OCI-LY1 (cell line): Measurements from ENCODE around the gene TFF3.

Experiments used
- CTCF ChIP-seq: fragments of 200-600 bp; sonication (generic), shearing (Covaris generic); IDR thresholded peaks from 2 replicates; pipeline ENCODE4 v1.5.1; 2017; ENCODE audit warnings: mild to moderate bottlenecking, antibody characterized with exemption, low read length, moderate library complexity, mixed read lengths
- EZH2 ChIP-seq: fragments of 200-600 bp; sonication (generic), shearing (Covaris generic); IDR thresholded peaks from 2 replicates; pipeline ENCODE4 v1.8.0; 2017; ENCODE audit warnings: borderline replicate concordance, mixed run types, mild to moderate bottlenecking, antibody characterized with exemption, low read length, moderate library complexity, mixed read lengths

GRCh38 chr21:42332557-42333317, 17.5 kb upstream of the TFF3 start:
- no peak for TF ChIP-seq CTCF
- no peak for TF ChIP-seq EZH2
